HepG2 (cell line): Measurements from ENCODE around the gene GAL3ST2. TPM values are rescaled to one million over a fixed set of nuclear protein-coding genes. Genes with fewer than 3 reads are reported as not detected.

ENCODE experiments used
- ATAC-seq: fragments of 200-7000 bp; cut with Tn5 transposase; 3 replicates; pipeline ENCODE4 v1.9.1; 2020; ENCODE audit warnings: mild to moderate bottlenecking, moderate library complexity
- BruUV-seq: library from RNA; stranded (reverse); fragments of 400-500 nt; replicated peaks from 2 replicates; lab custom pipeline; 2021; lab: Mats Ljungman, UMichigan
- CTCF ChIA-PET: fragments of 300-600 bp; formaldehyde crosslinking; extraction: SDS; loops from one replicate; lab custom pipeline; 2021; ENCODE audit warnings: low total read pairs, inconsistent platforms, low intra/inter-chr PET ratio; lab: Yijun Ruan, JAX
- POLR2A ChIA-PET: fragments of 350-600 bp; sonication (Branson Sonifier 250); formaldehyde crosslinking; loops from one replicate; lab custom pipeline; 2020; ENCODE audit warnings: antibody characterized with exemption, inconsistent platforms; lab: Yijun Ruan, JAX
- DNase-seq: peaks from one replicate; pipeline ENCODE4 v3.0.0-alpha.2; 2015; ENCODE audit warnings: low spot score
- FAIRE-seq: peaks from 3 replicates; lab custom pipeline; 2011; peaks lifted over from hg19 to GRCh38; lab: Jason Lieb, UNC
- H2AFZ ChIP-seq: one replicate; pipeline ENCODE4 v1.6.1; 2011; ENCODE audit warnings: low read length, inconsistent platforms
- H3K27ac ChIP-seq: fragments of 300-600 bp; 3 replicates; pipeline ENCODE4 v1.8.0; 2011; ENCODE audit warnings: mixed run types, mild to moderate bottlenecking, mixed read lengths, low read length, inconsistent platforms; ENCODE audit not compliant: insufficient read depth; ENCODE audit errors: extremely low read length
- H3K27me3 ChIP-seq, 2 experiments: fragments of 200-600 bp in 1 of 2; 2 replicates in 1 of 2; 3 replicates in 1 of 2; pipeline versions ENCODE4 v1.6.0 to v1.8.0; 2011; ENCODE audit warnings: low read length in 2 of 2, mild to moderate bottlenecking in 2 of 2, moderate library complexity in 2 of 2, inconsistent platforms in 1 of 2; ENCODE audit not compliant: insufficient read depth in 2 of 2, control insufficient read depth in 1 of 2
- H3K36me3 ChIP-seq, 2 experiments: fragments of 200-600 bp in 1 of 2; replicated peaks in 1 of 2; 2 replicates in 1 of 2; 3 replicates in 1 of 2; pipeline versions ENCODE4 v1.5.1 to v1.8.0; 2011; ENCODE audit warnings: low read length in 2 of 2, inconsistent platforms in 1 of 2; ENCODE audit not compliant: insufficient read depth in 2 of 2, control insufficient read depth in 1 of 2
- H3K4me1 ChIP-seq: 2 replicates; pipeline ENCODE4 v1.5.1; 2012; ENCODE audit warnings: low read length, inconsistent platforms; ENCODE audit not compliant: insufficient read depth
- H3K4me2 ChIP-seq: 2 replicates; pipeline ENCODE4 v1.6.0; 2011; ENCODE audit warnings: low read depth, low read length, inconsistent platforms
- H3K4me3 ChIP-seq, 3 experiments: fragments of 200-600 bp in 1 of 3; sonication (generic), shearing (Covaris generic) in 1 of 3; replicated peaks in 1 of 3; 2 replicates each; pipeline ENCODE4 v1.5.1; 2011 to 2016; ENCODE audit warnings: low read length in 3 of 3, inconsistent platforms in 2 of 3, low read depth in 2 of 3, mild to moderate bottlenecking in 2 of 3, control low read depth in 1 of 3, mixed read lengths in 1 of 3; ENCODE audit not compliant: insufficient read depth in 1 of 3
- H3K79me2 ChIP-seq: one replicate; pipeline ENCODE4 v1.6.1; 2011; ENCODE audit warnings: low read length, inconsistent platforms; ENCODE audit not compliant: insufficient read depth
- H3K9ac ChIP-seq: 2 replicates; pipeline ENCODE4 v1.6.0; 2011; ENCODE audit warnings: mild to moderate bottlenecking, low read depth, low read length, inconsistent platforms; ENCODE audit not compliant: insufficient read depth
- H3K9me3 ChIP-seq: 2 replicates; pipeline ENCODE4 v1.5.1; 2012; ENCODE audit warnings: mild to moderate bottlenecking, low read length
- H4K20me1 ChIP-seq: 2 replicates; pipeline ENCODE4 v1.6.0; 2011; ENCODE audit warnings: inconsistent platforms, mild to moderate bottlenecking, low read length, moderate library complexity; ENCODE audit not compliant: insufficient read depth
- BRCA1 ChIP-seq: sonication (generic); formaldehyde crosslinking; IDR thresholded peaks from 2 replicates; pipeline ENCODE4 v1.4.0; 2020; ENCODE audit warnings: missing genetic modification reagents
- CBX5 ChIP-seq: sonication (generic); formaldehyde crosslinking; IDR thresholded peaks from 2 replicates; pipeline ENCODE4 v1.4.0; 2020; ENCODE audit warnings: missing genetic modification reagents, borderline replicate concordance
- DNMT3B ChIP-seq: conservative IDR thresholded peaks from 2 replicates; pipeline ENCODE4 v1.6.1; 2016; ENCODE audit warnings: missing biosample characterization, control low read depth
- FOXA1 ChIP-seq, 2 experiments: fragments of 450-650 bp in 1 of 2; sonication (generic) in 1 of 2; formaldehyde crosslinking in 1 of 2; IDR thresholded peaks; 2 replicates each; pipeline versions ENCODE4 v1.4.0 to v1.6.1; 2016 to 2020; ENCODE audit warnings: missing genetic modification reagents in 1 of 2
- HOXA7 ChIP-seq: sonication (generic); formaldehyde crosslinking; IDR thresholded peaks from 2 replicates; pipeline ENCODE4 v1.8.1; 2022; ENCODE audit warnings: mild to moderate bottlenecking, missing genetic modification reagents, moderate library complexity
- NAIF1 ChIP-seq: sonication (generic); formaldehyde crosslinking; IDR thresholded peaks from 2 replicates; pipeline ENCODE4 v1.5.0; 2020; ENCODE audit warnings: mild to moderate bottlenecking, missing genetic modification reagents, borderline replicate concordance
- NFKBIZ ChIP-seq: IDR thresholded peaks from 2 replicates; pipeline ENCODE4 v1.6.1; 2018; ENCODE audit warnings: missing genetic modification reagents, missing compliant biosample characterization
- SMYD3 ChIP-seq: sonication (generic); formaldehyde crosslinking; IDR thresholded peaks from 2 replicates; pipeline ENCODE4 v1.8.1; 2023; ENCODE audit warnings: mild to moderate bottlenecking, missing genetic modification reagents
- SNRNP70 ChIP-seq: fragments of 200-400 bp; formaldehyde crosslinking; IDR thresholded peaks from 2 replicates; pipeline ENCODE4 v1.6.1; 2017; ENCODE audit warnings: mild to moderate bottlenecking, low read depth, low read length, moderate library complexity
- ZBTB7A ChIP-seq: sonication (generic); formaldehyde crosslinking; IDR thresholded peaks from 2 replicates; pipeline ENCODE4 v1.8.0; 2022; ENCODE audit warnings: mild to moderate bottlenecking, missing genetic modification reagents
- ZNF260 ChIP-seq: sonication (generic); formaldehyde crosslinking; IDR thresholded peaks from 2 replicates; pipeline ENCODE4 v1.4.0; 2020; ENCODE audit warnings: missing genetic modification reagents, low read depth, mild to moderate bottlenecking, borderline replicate concordance
- ZNF558 ChIP-seq: sonication (generic); formaldehyde crosslinking; IDR thresholded peaks from 2 replicates; pipeline ENCODE4 v1.9.0; 2022; ENCODE audit warnings: mild to moderate bottlenecking, missing genetic modification reagents, borderline replicate concordance
- ZNF614 ChIP-seq: IDR thresholded peaks from 2 replicates; pipeline ENCODE4 v1.6.1; 2018; ENCODE audit warnings: missing biosample characterization, missing genetic modification reagents, inconsistent platforms, borderline replicate concordance
- ZNF724P ChIP-seq: sonication (generic); formaldehyde crosslinking; IDR thresholded peaks from 2 replicates; pipeline ENCODE4 v1.8.0; 2022; ENCODE audit warnings: missing genetic modification reagents, borderline replicate concordance
- ZNF782 ChIP-seq: sonication (generic); formaldehyde crosslinking; IDR thresholded peaks from 2 replicates; pipeline ENCODE4 v1.4.0; 2020; ENCODE audit warnings: missing genetic modification reagents, mild to moderate bottlenecking, borderline replicate concordance
- ZNF878 ChIP-seq: sonication (generic); formaldehyde crosslinking; IDR thresholded peaks from 2 replicates; pipeline ENCODE4 v1.8.1; 2023; ENCODE audit warnings: mild to moderate bottlenecking, missing genetic modification reagents, moderate library complexity
- WGBS: methylation state at CpG from one replicate; pipeline ENCODE4 v1.1.6; 2017; ENCODE audit warnings: low lambda C conversion rate; 5-methylcytosine and 5-hydroxymethylcytosine counted together
- in situ Hi-C: cut with HindIII; loops from 2 replicates; pipeline ENCODE4 v1.10.0; 2017; ENCODE audit warnings: low pct_unique_long_range_greater_than_20kb; ENCODE audit not compliant: extremely low pct_ligation_motif_present
- intact Hi-C: fragments of 100-400 bp; cut with micrococcal nuclease; formaldehyde crosslinking; loops from one replicate; pipeline ENCODE4 v1.10.0; 2022; ENCODE audit not compliant: unreplicated experiment
- polyA plus RNA-seq, 8 experiments: library from polyadenylated mRNA; depleted of rRNA in 3 of 8; stranded (reverse) in 7 of 8; unstranded in 1 of 8; fragments of >200 nt; fragmentation: Illumina TruSeq in 4 of 8; extraction: Trizol in 4 of 8; gene quantifications; 2 replicates each; pipeline versions ENCODE4 v1.2.1 to v1.2.3, GENCODE V29; 2011 to 2016; ENCODE audit warnings: low read depth in 4 of 8, missing spikeins in 1 of 8, mixed read lengths in 1 of 8; ENCODE audit not compliant: insufficient read depth in 1 of 8
- total RNA-seq, 5 experiments: library from RNA; depleted of rRNA; stranded (reverse); fragments of >200 nt; fragmentation: Illumina TruSeq; extraction: Trizol; gene quantifications; 2 replicates each; pipeline ENCODE4 v1.2.3, GENCODE V29; 2016; ENCODE audit warnings: low read depth in 1 of 5
- TF ChIP-seq, protein P1 (sequence below): IDR thresholded peaks from 2 replicates; pipeline ENCODE4 v1.6.1; 2016; ENCODE audit warnings: mild to moderate bottlenecking

Gene GAL3ST2
- total and polyA plus RNA-seq, 2 of the 13 experiments (the other 11 are each of a cell fraction or from before 2014, with no cell fraction given), result 0.17 to 0.20 TPM

DNA sequence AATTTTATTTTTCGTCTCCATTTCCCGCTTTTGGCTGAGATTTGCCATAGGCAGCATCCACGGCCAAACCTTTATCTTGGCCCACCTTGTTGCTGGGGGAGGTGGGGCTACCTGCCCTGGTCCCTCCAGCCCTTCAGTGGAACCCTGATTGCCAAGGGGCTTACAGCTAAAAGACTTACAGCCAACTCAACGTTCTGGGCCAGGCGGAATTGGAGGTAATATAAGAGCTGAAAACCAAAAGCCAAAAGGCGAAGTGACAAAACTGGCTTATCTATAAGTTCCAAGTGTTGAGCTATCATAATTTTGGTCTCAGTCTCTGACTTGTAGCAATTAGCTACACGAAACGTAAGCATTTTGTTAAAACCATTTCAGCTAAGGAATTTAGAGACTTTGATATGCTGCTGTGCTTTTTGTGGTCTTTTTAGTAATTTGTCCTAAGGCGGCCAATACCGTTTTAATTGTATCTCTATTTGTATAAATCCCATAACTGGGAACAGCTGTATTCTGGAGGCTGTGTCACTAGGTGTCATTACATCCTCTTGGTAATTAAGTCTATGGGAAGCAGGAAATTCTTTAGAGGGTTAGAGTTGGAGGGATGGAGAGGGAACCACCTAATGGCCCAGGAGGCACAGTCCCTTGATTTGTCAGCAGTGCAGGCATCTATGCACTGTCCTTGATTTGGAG lies 58.0 kb downstream of the GAL3ST2 start:
- Histone ChIP-seq H3K4me3 (no peak overlapping the region), H4K20me1 (no peaks in the 10 kb centered on the region), H3K27me3 (peaks cover 0 to 41% of the 10 kb centered on the region in 2 experiments; a peak in 4 of 5 replicates), H3K79me2 (no peaks in the 10 kb centered on the region), H3K4me1 (peaks cover 7% of the 10 kb centered on the region; the same call in 1 of the 2 replicates), H3K9ac (no peak overlapping the region), H3K27ac (no peak overlapping the region), H3K4me2 (no peak overlapping the region), H3K36me3 (no peaks in the 10 kb centered on the region), H3K9me3 (no peaks in the 10 kb centered on the region), H2AFZ (no peak overlapping the region)
- ATAC-seq (no peak), DNase-seq (no peak), FAIRE-seq (no peak)
- in situ Hi-C loops, result no loop called here
- intact Hi-C loops, result no loop called here
- TF ChIP-seq ZNF724P (CRISPR knock-in tag), result no peak
- TF ChIP-seq SMYD3, result no peak
- no peak for TF ChIP-seq NFKBIZ (CRISPR knock-in tag)
- TF ChIP-seq FOXA1 (IDR thresholded peaks at IDR 0.05), result no peak
- no peak for TF ChIP-seq FOXA1 (CRISPR knock-in tag; IDR thresholded peaks at IDR 0.05)
- no peak for TF ChIP-seq SNRNP70
- TF ChIP-seq, protein P1, sequence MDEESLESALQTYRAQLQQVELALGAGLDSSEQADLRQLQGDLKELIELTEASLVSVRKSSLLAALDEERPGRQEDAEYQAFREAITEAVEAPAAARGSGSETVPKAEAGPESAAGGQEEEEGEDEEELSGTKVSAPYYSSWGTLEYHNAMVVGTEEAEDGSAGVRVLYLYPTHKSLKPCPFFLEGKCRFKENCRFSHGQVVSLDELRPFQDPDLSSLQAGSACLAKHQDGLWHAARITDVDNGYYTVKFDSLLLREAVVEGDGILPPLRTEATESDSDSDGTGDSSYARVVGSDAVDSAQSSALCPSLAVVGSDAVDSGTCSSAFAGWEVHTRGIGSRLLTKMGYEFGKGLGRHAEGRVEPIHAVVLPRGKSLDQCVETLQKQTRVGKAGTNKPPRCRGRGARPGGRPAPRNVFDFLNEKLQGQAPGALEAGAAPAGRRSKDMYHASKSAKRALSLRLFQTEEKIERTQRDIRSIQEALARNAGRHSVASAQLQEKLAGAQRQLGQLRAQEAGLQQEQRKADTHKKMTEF (CRISPR knock-in tag), result no peak
- TF ChIP-seq ZNF558 (CRISPR knock-in tag), result no peak
- TF ChIP-seq ZNF614 (CRISPR knock-in tag), result no peak
- TF ChIP-seq ZBTB7A (CRISPR knock-in tag), result no peak
- no peak for TF ChIP-seq CBX5 (CRISPR knock-in tag)
- no peak for TF ChIP-seq HOXA7 (CRISPR knock-in tag)
- no peak for TF ChIP-seq DNMT3B
- TF ChIP-seq ZNF878 (CRISPR knock-in tag), result no peak
- TF ChIP-seq NAIF1 (CRISPR knock-in tag), result no peak
- TF ChIP-seq ZNF782 (CRISPR knock-in tag), result no peak
- no peak for TF ChIP-seq BRCA1 (CRISPR knock-in tag)
- no peak for TF ChIP-seq ZNF260
- BruUV-seq, result no TSS peak
- POLR2A ChIA-PET, result interaction anchor here (0.9 kb wide), 1 partner anchor 26 kb away, joined by 3 read pairs; the partner anchor contains the start of gene NEU4
- CTCF ChIA-PET, result no interaction called here
- WGBS, result 72% methylated on average over 10 of the region's 10 CpGs
